Activated CD4-positive, CD25-positive, alpha-beta regulatory T cell (primary cell): ENCODE results near the gene OXNAD1.

Source experiments
- DNase-seq, 4 experiments: peaks; one replicate each; lab custom pipeline; 2025; lab: John Stamatoyannopoulos, UW

Gene OXNAD1

DNA sequence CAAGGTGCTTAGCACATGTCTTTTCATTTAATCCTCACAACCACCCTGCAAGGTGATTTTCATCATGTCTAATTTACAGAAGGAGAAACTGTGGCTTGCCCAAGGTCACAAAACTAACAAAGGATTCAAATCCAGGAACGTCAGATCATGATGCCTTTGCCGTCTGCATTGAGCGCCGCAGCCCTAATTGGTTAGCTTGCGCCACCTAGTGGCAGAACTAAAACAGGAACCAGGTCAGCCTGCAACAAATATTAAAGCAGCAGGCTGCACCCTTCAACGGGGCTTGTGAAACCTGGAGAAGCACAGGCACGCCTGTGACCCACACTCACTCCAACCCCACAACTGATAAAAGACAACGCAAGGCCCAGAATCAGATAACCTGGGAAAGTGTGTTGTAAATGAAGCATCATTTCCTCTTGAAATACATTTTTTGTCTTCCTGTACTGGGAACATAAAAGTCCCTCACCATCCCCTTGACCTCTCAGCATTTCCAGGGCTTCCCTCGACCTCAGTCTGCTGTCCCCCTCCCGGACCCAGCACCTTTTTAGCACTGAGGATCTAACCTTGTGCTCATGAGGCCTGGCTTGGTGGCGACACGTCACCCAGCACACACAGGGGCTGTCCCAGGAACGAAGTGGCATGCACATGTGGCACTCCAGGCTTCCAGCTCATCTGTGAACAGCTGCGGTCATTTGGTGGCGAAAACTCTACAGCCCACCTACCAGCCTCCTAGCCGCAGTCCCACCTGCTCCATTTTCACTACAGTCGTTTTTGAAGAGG lies 17.5 kb upstream of the OXNAD1 start:
- peak; percentile 51 to 59 (median 54) for DNase-seq

- no peak for DNase-seq
These were observed 16.5 kb upstream of the OXNAD1 start for GRCh38 chr3:16248556-16248955.

GRCh38 chr3:16249336-16249735 lies 15.7 kb upstream of the OXNAD1 start:
- DNase-seq, result no peak

- DNase-seq, result no peak
These were observed 15.1 kb upstream of the OXNAD1 start for GRCh38 chr3:16249886-16250285.

DNA sequence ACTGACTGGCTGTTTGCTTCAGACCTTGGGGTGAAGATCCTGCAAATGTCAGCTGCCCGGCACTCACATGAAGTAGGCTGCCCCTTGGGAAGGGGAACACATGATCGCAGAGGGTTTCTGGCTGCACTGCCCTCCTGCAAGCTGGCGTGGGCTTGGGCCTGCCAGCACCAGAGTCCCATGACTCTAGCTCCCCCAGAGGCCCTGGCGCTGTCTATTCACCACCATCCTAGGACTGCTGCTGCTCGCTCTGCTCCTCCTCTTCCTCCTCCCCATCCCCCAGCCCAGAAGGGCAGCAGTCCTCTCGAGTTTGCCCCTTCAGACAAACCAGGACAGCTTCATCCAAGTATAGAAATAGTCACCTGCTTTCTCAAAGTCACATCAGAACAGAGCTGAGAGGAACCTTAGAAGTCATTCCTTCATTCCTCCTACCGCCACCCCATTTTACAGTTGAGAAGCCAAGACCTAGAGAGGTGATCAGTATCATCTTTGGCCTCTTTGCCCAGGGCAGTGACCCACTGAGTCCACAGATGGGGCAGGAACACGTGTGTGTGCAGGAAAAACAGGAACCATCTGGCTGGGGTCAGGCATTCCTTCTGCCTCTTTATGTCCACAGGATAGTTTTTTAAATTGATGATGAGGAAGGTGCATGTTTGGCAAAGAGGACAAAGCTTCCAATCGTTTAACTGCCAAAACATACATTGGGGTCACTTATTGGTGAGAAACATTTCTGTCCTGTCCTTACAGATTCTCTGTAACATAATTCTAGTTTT lies 13.5 kb upstream of the OXNAD1 start:
- no peak for DNase-seq

DNA sequence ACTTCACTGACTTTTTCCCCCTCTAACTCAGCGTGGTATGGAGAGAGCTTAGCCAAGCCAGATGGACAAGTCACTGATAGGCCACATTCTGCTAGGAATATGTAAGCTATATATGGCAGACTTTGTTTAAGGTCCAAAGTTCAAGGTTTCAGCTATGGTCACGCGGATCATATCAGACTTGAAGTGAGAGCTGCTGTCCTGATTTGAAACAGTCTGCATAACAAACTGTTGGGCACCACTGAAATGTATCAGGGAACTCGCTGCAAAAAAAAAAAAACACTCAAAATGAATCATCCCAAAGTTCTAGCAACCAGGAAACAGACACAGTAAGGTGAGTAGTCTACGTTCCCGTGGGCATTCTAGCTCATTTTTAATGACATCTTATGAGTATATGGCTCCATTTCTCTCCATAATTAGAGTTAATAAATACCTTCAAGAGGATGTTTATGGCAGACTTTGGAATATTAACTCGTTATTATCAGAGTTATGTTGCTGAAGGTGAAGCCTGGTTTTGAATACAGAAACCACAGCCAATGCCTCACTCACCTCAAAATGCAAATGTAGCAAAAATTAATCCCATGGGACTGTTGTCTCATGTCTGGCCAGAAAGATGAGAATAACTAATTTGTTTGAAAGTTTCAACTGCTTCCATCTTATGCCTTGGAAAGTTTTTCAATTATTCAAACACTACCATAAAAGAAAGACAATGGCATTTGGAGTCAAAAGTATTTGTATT lies 12.6 kb upstream of the OXNAD1 start:
- no peak for DNase-seq

- no peak for DNase-seq
These were observed 12.0 kb upstream of the OXNAD1 start for GRCh38 chr3:16252988-16253387.

- DNase-seq, result no peak
These were observed 11.4 kb upstream of the OXNAD1 start for GRCh38 chr3:16253601-16254000.

DNA sequence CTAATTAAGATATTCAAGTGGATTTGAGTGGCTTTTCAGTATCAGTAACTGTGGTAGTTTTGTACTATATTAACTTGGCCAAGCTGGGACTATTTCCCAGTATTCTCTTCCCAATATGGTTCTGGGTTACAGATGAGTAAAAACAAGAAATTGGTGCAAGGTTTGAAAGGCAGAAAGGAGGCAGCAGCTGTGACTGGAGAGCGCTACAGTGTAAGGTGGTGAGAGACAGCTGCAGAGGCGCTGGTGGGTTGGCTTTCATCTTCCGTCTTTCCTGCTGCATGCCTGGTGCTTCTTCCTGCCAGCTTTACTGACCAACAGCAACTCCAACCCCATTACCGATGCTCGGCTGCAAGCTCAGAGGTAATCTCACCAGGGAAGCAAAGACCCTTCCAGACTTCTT lies 10.1 kb upstream of the OXNAD1 start:
- DNase-seq, result no peak

GRCh38 chr3:16255326-16255725 lies 9.7 kb upstream of the OXNAD1 start:
- no peak for DNase-seq

- DNase-seq, result no peak
These were observed 9.3 kb upstream of the OXNAD1 start for GRCh38 chr3:16255726-16256125.

GRCh38 chr3:16257309-16257708 lies 7.7 kb upstream of the OXNAD1 start:
- DNase-seq, result no peak

DNA sequence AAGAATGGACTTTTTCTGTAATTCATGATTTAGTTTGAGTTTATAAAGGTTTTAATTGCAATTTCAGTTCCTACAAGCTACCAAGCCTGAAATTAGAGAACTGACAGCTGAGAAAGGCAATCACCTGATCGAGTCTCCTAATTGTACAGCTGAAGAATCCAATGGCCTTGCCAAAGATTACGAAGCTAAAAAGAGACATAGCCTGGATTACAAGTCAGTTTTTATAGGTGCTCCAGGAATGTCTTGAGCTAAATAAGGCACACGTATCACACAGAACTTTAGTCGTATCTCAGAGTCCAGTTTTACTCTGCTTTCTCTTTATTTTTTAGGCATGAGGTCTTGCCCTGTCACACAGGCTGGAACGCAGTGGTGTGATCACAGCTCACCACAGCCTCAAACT lies 6.8 kb upstream of the OXNAD1 start:
- no peak for DNase-seq

DNA sequence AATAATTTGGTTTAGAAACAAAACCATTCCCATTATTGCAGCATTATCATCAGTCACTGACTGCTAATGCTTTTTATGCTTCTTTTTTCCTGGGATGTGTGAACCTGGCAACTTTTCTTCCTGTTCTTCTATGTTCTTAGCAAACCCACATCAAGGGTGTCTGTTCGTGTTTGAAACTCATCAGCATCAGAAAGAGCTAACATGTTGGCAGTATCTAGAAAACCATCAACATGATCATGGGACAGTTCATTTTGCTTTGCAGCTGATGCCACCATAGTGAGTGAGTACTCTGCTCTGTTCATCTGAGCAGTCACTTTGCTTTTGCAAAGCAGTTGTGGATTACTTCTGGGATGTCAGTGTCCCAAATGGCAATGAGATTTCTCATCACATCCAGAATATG lies 6.1 kb upstream of the OXNAD1 start:
- no peak for DNase-seq

- no peak for DNase-seq
These were observed 5.0 kb upstream of the OXNAD1 start for GRCh38 chr3:16260046-16260445.

- no peak for DNase-seq
These were observed 2.8 kb upstream of the OXNAD1 start for GRCh38 chr3:16262174-16262573.

DNA sequence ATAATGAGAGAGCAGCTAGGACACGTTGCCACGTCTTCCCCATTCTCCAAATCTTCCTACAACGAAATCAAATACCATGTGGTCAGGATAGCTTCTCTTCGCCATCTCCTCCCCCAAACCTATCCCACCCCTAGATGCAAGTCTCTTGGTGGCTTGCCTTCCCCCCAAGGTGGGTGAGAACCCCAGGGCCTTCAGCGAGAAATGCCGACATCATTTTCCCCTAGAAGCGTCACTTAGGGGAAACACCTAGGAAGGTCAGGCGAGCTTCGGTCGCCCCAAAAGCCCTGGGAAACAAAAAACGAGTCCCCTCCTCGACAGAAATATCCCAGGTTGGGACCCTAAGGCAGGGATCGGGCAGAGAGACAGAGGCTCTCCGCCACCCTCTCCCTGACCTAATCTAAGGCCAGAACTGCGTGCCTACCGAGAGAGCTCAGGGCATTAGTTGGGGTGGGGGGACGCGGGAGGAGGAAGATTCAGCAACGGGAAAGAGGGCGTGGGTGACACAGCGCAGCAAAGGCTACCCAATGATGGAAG lies 771 bp upstream of the OXNAD1 start:
- no peak for DNase-seq

GRCh38 chr3:16265455-16265786 lies 409 bp downstream of the OXNAD1 start:
- DNase-seq, result no peak

DNA sequence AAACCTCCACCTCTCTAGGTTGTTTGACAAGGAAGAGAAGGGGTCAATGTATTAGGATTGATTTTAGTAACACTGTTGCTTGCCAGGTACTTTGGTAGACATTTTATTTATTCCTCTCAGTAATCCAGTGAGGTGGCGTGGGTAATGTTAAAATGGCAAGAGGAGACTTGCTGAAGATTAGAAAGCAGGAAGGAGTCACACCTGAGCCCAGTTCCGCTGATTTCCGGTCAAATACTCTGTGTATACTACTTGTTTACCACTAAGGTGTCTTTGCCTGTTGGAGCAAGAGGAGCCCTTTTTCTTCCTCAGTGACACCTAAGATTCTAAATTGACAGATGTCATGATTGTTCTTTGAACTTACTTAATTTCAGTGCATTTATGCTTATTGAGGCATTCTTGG lies 1.7 kb downstream of the OXNAD1 start:
- no peak for DNase-seq

GRCh38 chr3:16270855-16271254 lies 5.8 kb downstream of the OXNAD1 start:
- DNase-seq, result no peak

- no peak for DNase-seq
These were observed 7.6 kb downstream of the OXNAD1 start for GRCh38 chr3:16272588-16272987.

DNA sequence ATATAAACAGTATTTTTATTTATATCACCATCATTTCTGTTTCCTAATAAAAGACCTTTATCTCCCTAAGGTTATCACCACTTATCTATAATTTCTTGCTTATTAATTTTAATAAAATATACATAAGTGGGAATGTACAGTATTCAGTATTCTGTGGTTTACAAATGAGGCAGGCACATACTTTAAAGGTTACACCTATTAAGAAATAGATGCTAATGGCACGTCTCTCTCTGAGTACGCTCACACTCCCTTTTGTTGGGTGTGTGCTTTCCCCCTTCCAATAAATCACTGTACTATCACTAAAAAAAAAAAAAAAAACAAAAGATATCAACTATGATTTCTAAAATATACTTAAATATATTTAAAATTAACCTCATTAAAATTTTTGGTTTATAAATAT lies 8.9 kb downstream of the OXNAD1 start:
- DNase-seq, result no peak

DNA sequence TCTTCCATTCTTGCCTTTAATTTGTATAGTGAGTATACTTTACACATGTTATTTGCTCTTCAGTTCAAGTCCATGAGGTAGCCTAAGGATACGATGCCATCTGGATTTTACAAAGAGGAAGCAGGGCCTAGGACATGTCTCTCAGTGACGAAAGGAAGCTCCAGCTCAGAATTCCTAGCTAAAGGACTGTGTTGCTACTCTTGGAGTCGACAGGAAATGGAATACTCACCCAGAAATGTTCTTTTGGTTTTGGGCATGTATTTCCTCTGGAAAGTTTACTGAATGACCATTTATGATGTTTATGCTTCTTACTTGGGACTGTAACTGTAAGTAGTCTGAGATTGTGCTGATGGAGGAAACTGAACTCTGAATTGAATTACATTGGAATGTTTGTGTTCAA lies 12.5 kb downstream of the OXNAD1 start:
- no peak for DNase-seq
